ENCODE results near the gene SLC22A17. TPM values are rescaled to one million over a fixed set of nuclear protein-coding genes. Genes with fewer than 3 reads are reported as not detected.

The SLC22A17 gene
- total and polyA plus RNA-seq, 9 of the 15 experiments (the other 6 are each of a cell fraction or from before 2014, with no cell fraction given), result 0.07 to 0.09 TPM; not detected in 7

GRCh38 chr14:23385642-23386265 is 33.1 kb upstream of the SLC22A17 start:
- DNase-seq (ENCODE audit: extremely low read depth in 1 of 4, low spot score in 3 of 4) (no peak), FAIRE-seq (no peak), ATAC-seq (peak; percentile 53)
- intact Hi-C loops (cut with micrococcal nuclease) (no loop called here), in situ Hi-C loops (cut with MboI) (loop anchor here (10.0 kb wide), 1 partner anchor 121 kb away; no protein-coding TSS in a partner anchor)
- Histone ChIP-seq H3K36me3 (ENCODE audit: control insufficient read depth, insufficient read depth, low read length) (no peaks in the 10 kb centered on the region), H4K20me1 (replicated peaks; ENCODE audit: control insufficient read depth, insufficient read depth, low read length) (no peaks in the 10 kb centered on the region), H3K27me3 (ENCODE audit: control insufficient read depth in 2 of 2, insufficient read depth in 2 of 2, low read length in 2 of 2) (peaks cover 21 to 64% of the 10 kb centered on the region in 2 experiments; a peak in 4 of 5 replicates), H3K79me2 (ENCODE audit: control insufficient read depth, insufficient read depth, low read length) (no peaks in the 10 kb centered on the region), H3K4me1 (replicated peaks in 1 of 2; ENCODE audit: control insufficient read depth in 2 of 2, insufficient read depth in 2 of 2, low read length in 2 of 2) (peaks cover 0 to 11% of the 10 kb centered on the region in 2 experiments; a peak in 2 of 5 replicates), H3K9me1 (ENCODE audit: control insufficient read depth, insufficient read depth, low read length) (no peaks in the 10 kb centered on the region), H3K4me3 (no peak overlapping the region), H3K9ac (ENCODE audit: insufficient read depth in 1 of 2, low read depth in 2 of 2, low read length in 2 of 2) (no peak overlapping the region), H2AFZ (ENCODE audit: low read depth, low read length) (no peak overlapping the region), H3K9me3 (replicated peaks; ENCODE audit: control insufficient read depth, insufficient read depth, low read depth, low read length) (no peaks in the 10 kb centered on the region), H3K27ac (ENCODE audit: extremely low read depth, low read depth, low read length) (no peak overlapping the region), H3K4me2 (ENCODE audit: insufficient read depth, low read length) (no peak overlapping the region)
- TF ChIP-seq PBX2 (CRISPR knock-in tag; IDR thresholded peaks at IDR 0.05; ENCODE audit: low read depth) (no peak), PBX2 (tag; conservative IDR thresholded peaks at IDR 0.05; ENCODE audit: low read depth) (no peak), GATA2 (CRISPR knock-in tag; IDR thresholded peaks at IDR 0.05) (no peak), TBL1XR1 (IDR thresholded peaks at IDR 0.05; ENCODE audit: low read length in 2 of 2) (no peak), DIDO1 (tag; IDR thresholded peaks at IDR 0.05; ENCODE audit: low read depth) (no peak), CREM (IDR thresholded peaks at IDR 0.05; ENCODE audit: low read depth) (no peak), ZNF586 (CRISPR knock-in tag; conservative IDR thresholded peaks at IDR 0.05) (no peak), SAFB2 (IDR thresholded peaks at IDR 0.05; ENCODE audit: borderline replicate concordance, low read depth, low read length, severe bottlenecking) (no peak), TCF15 (CRISPR knock-in tag; IDR thresholded peaks at IDR 0.05) (no peak), ZNF134 (CRISPR knock-in tag; conservative IDR thresholded peaks at IDR 0.05) (no peak), PHTF2 (CRISPR knock-in tag; IDR thresholded peaks at IDR 0.05) (no peak), NR4A1 (CRISPR knock-in tag; IDR thresholded peaks at IDR 0.05) (no peak), NR4A1 (tag; IDR thresholded peaks at IDR 0.05) (no peak), SMARCB1 (IDR thresholded peaks at IDR 0.05; ENCODE audit: insufficient read length, low read depth) (no peak), SIN3A (IDR thresholded peaks at IDR 0.05; ENCODE audit: borderline replicate concordance in 2 of 2, control insufficient read depth in 1 of 2, low read depth in 2 of 2, low read length in 2 of 2) (no peak), SP1 (CRISPR knock-in tag; IDR thresholded peaks at IDR 0.05) (no peak), ZBTB17 (CRISPR knock-in tag; IDR thresholded peaks at IDR 0.05) (no peak)
- ChIA-PET POLR2A (interaction anchor here (0.7 to 1.6 kb wide), 4 partner anchors 11 to 63 kb away, joined by 3 to 5 read pairs (median 5); partner anchors contain the start of gene IL25), CTCF (ENCODE audit: low intra/inter-chr PET ratio) (no interaction called here)
- 5% methylated on average over 9 of the region's 18 CpGs for WGBS (ENCODE audit: insufficient coverage, low coverage, missing lambda C conversion rate)
- BruUV-seq (replicated peaks), result no TSS peak
